Activated CD4-positive, alpha-beta T cell treated with anti-CD3 and anti-CD28 coated beads for 36 hours (primary cell): ENCODE results near the gene MINAR2. TPM values are rescaled to one million over a fixed set of nuclear protein-coding genes. Genes with fewer than 3 reads are reported as not detected.

ENCODE experiments used
- ATAC-seq: fragments of 200-7000 bp; cut with Tn5 transposase; one replicate; pipeline ENCODE4 v1.10.0; 2021; ENCODE audit warnings: mild to moderate bottlenecking, moderate library complexity
- CTCF ChIA-PET: fragments of 350-600 bp; sonication (Branson Sonifier 250); formaldehyde crosslinking; loops from one replicate; lab custom pipeline; 2021; ENCODE audit warnings: antibody characterized with exemption; lab: Charles Lee
- POLR2A ChIA-PET: fragments of 350-600 bp; sonication (Branson Sonifier 250); formaldehyde crosslinking; loops from one replicate; lab custom pipeline; 2021; ENCODE audit warnings: antibody characterized with exemption, inconsistent platforms; lab: Charles Lee
- DNase-seq: peaks from one replicate; pipeline ENCODE4 v3.0.0-alpha.2; 2020
- H3K27ac Mint-ChIP-seq: one replicate; pipeline ENCODE4 v1.8.0; 2021; ENCODE audit warnings: mixed read lengths
- H3K27me3 Mint-ChIP-seq: one replicate; pipeline ENCODE4 v1.8.0; 2021; ENCODE audit warnings: mixed read lengths
- H3K36me3 Mint-ChIP-seq: one replicate; pipeline ENCODE4 v1.8.0; 2021; ENCODE audit warnings: low read depth, mixed read lengths
- H3K4me1 Mint-ChIP-seq: one replicate; pipeline ENCODE4 v1.8.0; 2021; ENCODE audit warnings: mixed read lengths
- H3K4me3 Mint-ChIP-seq: one replicate; pipeline ENCODE4 v1.8.0; 2021; ENCODE audit warnings: mild to moderate bottlenecking, moderate library complexity, mixed read lengths
- H3K9me3 Mint-ChIP-seq: one replicate; pipeline ENCODE4 v1.8.0; 2021; ENCODE audit warnings: low read depth, mixed read lengths
- intact Hi-C, 2 experiments: fragments of 100-400 bp; cut with DNase I in 1 of 2; cut with micrococcal nuclease in 1 of 2; formaldehyde crosslinking; loops; one replicate each; pipeline versions ENCODE4 v1.14.2 to v1.15.1; 2022 to 2024; cut with DNase I, micrococcal nuclease
- total RNA-seq, 2 experiments: library from RNA; stranded (reverse); gene quantifications; one replicate each; pipeline ENCODE4 v1.2.3, GENCODE V29; 2021

Gene MINAR2
- total RNA-seq, 2 experiments from 2014 or later, result not detected

- H3K27me3 Mint-ChIP-seq, result peaks cover 5% of the 10 kb centered on the region
- ATAC-seq (no peak), DNase-seq (no peak)
- H3K4me3 Mint-ChIP-seq, result no peak overlapping the region
- H3K36me3 Mint-ChIP-seq, result no peaks in the 10 kb centered on the region
- H3K4me1 Mint-ChIP-seq, result no peaks in the 10 kb centered on the region
- no peaks in the 10 kb centered on the region for H3K9me3 Mint-ChIP-seq
- no peak overlapping the region for H3K27ac Mint-ChIP-seq
- intact Hi-C loops, result no loop called here
- ChIA-PET POLR2A (no interaction called here), CTCF (no interaction called here)
Observed at GRCh38 chr5:129781594-129781993, 33.7 kb downstream of the MINAR2 start.

- peaks cover 4% of the 10 kb centered on the region for H3K27me3 Mint-ChIP-seq
- peaks cover 17% of the 10 kb centered on the region for H3K9me3 Mint-ChIP-seq
- intact Hi-C loops, result no loop called here
- POLR2A ChIA-PET, result no interaction called here
- no peak for ATAC-seq
- no peaks in the 10 kb centered on the region for H3K36me3 Mint-ChIP-seq
- no peak overlapping the region for H3K4me3 Mint-ChIP-seq
- CTCF ChIA-PET, result no interaction called here
- H3K4me1 Mint-ChIP-seq, result no peaks in the 10 kb centered on the region
- no peak for DNase-seq
- no peak overlapping the region for H3K27ac Mint-ChIP-seq
Observed at GRCh38 chr5:129803403-129803802, 55.5 kb downstream of the MINAR2 start.

- H3K4me1 Mint-ChIP-seq, result no peaks in the 10 kb centered on the region
- H3K36me3 Mint-ChIP-seq, result no peaks in the 10 kb centered on the region
- DNase-seq, result no peak
- intact Hi-C loops, result no loop called here
- peaks cover 1% of the 10 kb centered on the region for H3K27me3 Mint-ChIP-seq
- CTCF ChIA-PET, result interaction anchor here (0.6 kb wide), 1 partner anchor 16 kb away, joined by 3 read pairs; no protein-coding TSS in a partner anchor
- peaks cover 5% of the 10 kb centered on the region for H3K9me3 Mint-ChIP-seq
- no peak for ATAC-seq
- POLR2A ChIA-PET, result no interaction called here
- no peak overlapping the region for H3K4me3 Mint-ChIP-seq
- H3K27ac Mint-ChIP-seq, result no peak overlapping the region
Observed at GRCh38 chr5:129804705-129805104, 56.8 kb downstream of the MINAR2 start.

- H3K4me1 Mint-ChIP-seq, result no peaks in the 10 kb centered on the region
- no peaks in the 10 kb centered on the region for H3K36me3 Mint-ChIP-seq
- CTCF ChIA-PET, result interaction anchor here (0.6 kb wide), 1 partner anchor 1029 kb away, joined by 3 read pairs; no protein-coding TSS in a partner anchor
- no peak overlapping the region for H3K27ac Mint-ChIP-seq
- DNase-seq, result no peak
- no peak for ATAC-seq
- peaks cover under 1% of the 10 kb centered on the region for H3K9me3 Mint-ChIP-seq
- H3K4me3 Mint-ChIP-seq, result no peak overlapping the region
- POLR2A ChIA-PET, result interaction anchor here (0.7 kb wide), 2 partner anchors 28 to 80 kb away, joined by 3 read pairs; no protein-coding TSS in a partner anchor
- intact Hi-C loops, result no loop called here
- peaks cover 5% of the 10 kb centered on the region for H3K27me3 Mint-ChIP-seq
Observed at GRCh38 chr5:129807162-129807814, 59.4 kb downstream of the MINAR2 start.

Other genes with a start within 250 kb of the MINAR2 start
- not detected for gene CHSY3, start 156.4 kb downstream of the MINAR2 start, total RNA-seq